SK-N-SH (cell line): ENCODE results near the gene GPR157. TPM values are rescaled to one million over a fixed set of nuclear protein-coding genes. Genes with fewer than 3 reads are reported as not detected.

Source experiments
- CTCF ChIA-PET: fragments of 300-600, 350-600 bp; formaldehyde crosslinking; extraction: SDS; loops from one replicate; lab custom pipeline; 2021; lab: Yijun Ruan, JAX
- POLR2A ChIA-PET: fragments of 350-600 bp; sonication (Branson Sonifier 250); formaldehyde crosslinking; extraction: SDS; loops from one replicate; lab custom pipeline; 2020; ENCODE audit warnings: antibody characterized with exemption, inconsistent platforms; lab: Yijun Ruan, JAX
- DNase-seq: peaks from one replicate; pipeline ENCODE4 v3.0.0; 2012
- H2AFZ ChIP-seq: fragments of 200-600 bp; sonication (generic); 2 replicates; pipeline ENCODE4 v1.8.1; 2016; ENCODE audit warnings: antibody characterized with exemption, mild to moderate bottlenecking, low read depth
- H3F3A ChIP-seq: fragments of 200-600 bp; sonication (generic); replicated peaks from 2 replicates; pipeline ENCODE3; 2016; ENCODE audit warnings: antibody characterized with exemption, mild to moderate bottlenecking; ENCODE audit not compliant: insufficient read depth
- H3K27ac ChIP-seq, 2 experiments: fragments of 200-500 bp in 1 of 2; fragments of 200-600 bp in 1 of 2; sonication (Bioruptor generic) in 1 of 2; sonication (generic), shearing (Covaris generic) in 1 of 2; 2 replicates each; pipeline versions ENCODE4 v1.5.1 to v1.6.1; 2014 to 2016; ENCODE audit warnings: low read depth in 2 of 2, inconsistent platforms in 1 of 2, low read length in 1 of 2, mild to moderate bottlenecking in 1 of 2, mixed read lengths in 1 of 2
- H3K27me3 ChIP-seq: fragments of 200-600 bp; sonication (generic), shearing (Covaris generic); 2 replicates; pipeline ENCODE4 v1.6.1; 2016; ENCODE audit warnings: mixed run types; ENCODE audit not compliant: insufficient read depth
- H3K36me3 ChIP-seq, 2 experiments: fragments of 200-500 bp in 1 of 2; fragments of 200-600 bp in 1 of 2; sonication (Bioruptor generic) in 1 of 2; sonication (generic) in 1 of 2; replicated peaks in 1 of 2; 2 replicates each; pipeline versions ENCODE3 to v1.5.1; 2014 to 2016; ENCODE audit warnings: low read length in 1 of 2, mild to moderate bottlenecking in 1 of 2; ENCODE audit not compliant: insufficient read depth in 2 of 2, control insufficient read depth in 1 of 2
- H3K4me1 ChIP-seq, 2 experiments: fragments of 200-500 bp in 1 of 2; fragments of 200-600 bp in 1 of 2; sonication (Bioruptor generic) in 1 of 2; sonication (generic), shearing (Covaris generic) in 1 of 2; 2 replicates each; pipeline versions ENCODE4 v1.5.1 to v1.6.1; 2014 to 2016; ENCODE audit warnings: low read depth in 1 of 2, low read length in 1 of 2, mixed run types in 1 of 2; ENCODE audit not compliant: insufficient read depth in 2 of 2, control insufficient read depth in 1 of 2
- H3K4me2 ChIP-seq: fragments of 200-600 bp; sonication (generic), shearing (Covaris generic); 2 replicates; pipeline ENCODE4 v1.6.1; 2017; ENCODE audit warnings: mixed run types
- H3K4me3 ChIP-seq, 2 experiments: fragments of 200-500 bp in 1 of 2; fragments of 200-600 bp in 1 of 2; sonication (Bioruptor generic) in 1 of 2; sonication (generic), shearing (Covaris generic) in 1 of 2; 2 replicates each; pipeline versions ENCODE4 v1.5.1 to v1.8.1; 2014 to 2016; ENCODE audit warnings: low read depth in 2 of 2, inconsistent platforms in 1 of 2, low read length in 1 of 2, mild to moderate bottlenecking in 1 of 2, mixed read lengths in 1 of 2, moderate library complexity in 1 of 2
- H3K79me2 ChIP-seq: fragments of 200-600 bp; sonication (generic); 2 replicates; pipeline ENCODE4 v1.8.1; 2017; ENCODE audit warnings: mild to moderate bottlenecking; ENCODE audit not compliant: insufficient read depth
- H3K9ac ChIP-seq: fragments of 200-600 bp; sonication (generic); 2 replicates; pipeline ENCODE4 v1.6.1; 2017; ENCODE audit warnings: mixed run types
- H3K9me2 ChIP-seq: fragments of 200-600 bp; sonication (generic); 2 replicates; pipeline ENCODE4 v1.6.1; 2017; ENCODE audit warnings: mixed run types
- H3K9me3 ChIP-seq: fragments of 200-600 bp; sonication (generic); 2 replicates; pipeline ENCODE4 v1.6.1; 2017; ENCODE audit warnings: mixed run types, mild to moderate bottlenecking, moderate library complexity
- H4K20me1 ChIP-seq: fragments of 200-600 bp; sonication (generic); 2 replicates; pipeline ENCODE4 v1.6.1; 2017; ENCODE audit warnings: mild to moderate bottlenecking, mixed run types; ENCODE audit not compliant: insufficient read depth
- CHD2 ChIP-seq: fragments of 150-350 bp; IDR thresholded peaks from 2 replicates; pipeline ENCODE4 v1.6.1; 2018; ENCODE audit warnings: low read length; ENCODE audit not compliant: partially characterized antibody
- EP300 ChIP-seq, 2 experiments: IDR thresholded peaks; 2 replicates each; pipeline versions ENCODE4 v1.4.0 to v1.6.1; 2012; ENCODE audit warnings: borderline replicate concordance in 1 of 2, low read depth in 1 of 2, low read length in 1 of 2
- FOSL2 ChIP-seq: IDR thresholded peaks from 2 replicates; pipeline ENCODE4 v1.4.0; 2012; ENCODE audit warnings: low read depth, mild to moderate bottlenecking, moderate library complexity, borderline replicate concordance
- FOXJ3 ChIP-seq: sonication (generic); formaldehyde crosslinking; IDR thresholded peaks from 2 replicates; pipeline ENCODE4 v1.5.1; 2020; ENCODE audit warnings: mild to moderate bottlenecking, missing genetic modification reagents
- FOXM1 ChIP-seq: IDR thresholded peaks from 2 replicates; pipeline ENCODE4 v1.4.0; 2012; ENCODE audit warnings: low read depth, mild to moderate bottlenecking
- GABPA ChIP-seq: IDR thresholded peaks from 2 replicates; pipeline ENCODE4 v1.4.0; 2012; ENCODE audit warnings: low read depth, mild to moderate bottlenecking
- JUND ChIP-seq: IDR thresholded peaks from 2 replicates; pipeline ENCODE4 v1.4.0; 2012
- POLR2AphosphoS5 ChIP-seq: IDR thresholded peaks from 2 replicates; pipeline ENCODE4 v1.6.1; 2012; ENCODE audit warnings: low read depth, low read length
- RAD21 ChIP-seq: IDR thresholded peaks from 2 replicates; pipeline ENCODE4 v1.6.1; 2012; ENCODE audit warnings: mild to moderate bottlenecking, low read length
- RXRA ChIP-seq: IDR thresholded peaks from 2 replicates; pipeline ENCODE4 v1.4.0; 2012; ENCODE audit warnings: low read depth, mild to moderate bottlenecking, borderline replicate concordance
- SIN3A ChIP-seq: IDR thresholded peaks from 2 replicates; pipeline ENCODE4 v1.6.1; 2012; ENCODE audit warnings: low read depth, mild to moderate bottlenecking, low read length, moderate library complexity, borderline replicate concordance
- SMC3 ChIP-seq: IDR thresholded peaks from 2 replicates; pipeline ENCODE4 v1.6.1; 2012; ENCODE audit warnings: low read depth, low read length, improper control_type of control experiment
- TAF1 ChIP-seq: IDR thresholded peaks from 2 replicates; pipeline ENCODE4 v1.6.1; 2012; ENCODE audit warnings: low read depth, mild to moderate bottlenecking, low read length, moderate library complexity, borderline replicate concordance
- TCF12 ChIP-seq: IDR thresholded peaks from 2 replicates; pipeline ENCODE4 v1.4.0; 2012
- YY1 ChIP-seq: IDR thresholded peaks from 2 replicates; pipeline ENCODE4 v1.4.0; 2012; ENCODE audit warnings: low read depth, mild to moderate bottlenecking
- WGBS: methylation state at CpG from one replicate; pipeline ENCODE4 v1.1.6; 2017; ENCODE audit warnings: low lambda C conversion rate; 5-methylcytosine and 5-hydroxymethylcytosine counted together
- polyA plus RNA-seq, 3 experiments: library from polyadenylated mRNA; depleted of rRNA; stranded (reverse); fragments of >200 nt; gene quantifications; 2 replicates each; pipeline ENCODE4 v1.2.3, GENCODE V29; 2012
- TF ChIP-seq, protein P1 (sequence below): IDR thresholded peaks from 2 replicates; pipeline ENCODE4 v1.4.0; 2012; ENCODE audit warnings: low read depth, borderline replicate concordance
- TF ChIP-seq, protein P2 (sequence below): fragments of 150-350 bp; IDR thresholded peaks from 2 replicates; pipeline ENCODE4 v1.6.1; 2017; ENCODE audit warnings: antibody characterized with exemption, low read length, low read depth, borderline replicate concordance
- TF ChIP-seq, protein P3 (sequence below): fragments of 200-600 bp; sonication (generic); IDR thresholded peaks from 2 replicates; pipeline ENCODE4 v1.6.1; 2017; ENCODE audit warnings: antibody characterized with exemption, mild to moderate bottlenecking, moderate library complexity

GPR157 gene
- polyA plus RNA-seq, 1 of the 3 experiments (the other 2 are of a cell fraction), result 1.8 TPM

DNA sequence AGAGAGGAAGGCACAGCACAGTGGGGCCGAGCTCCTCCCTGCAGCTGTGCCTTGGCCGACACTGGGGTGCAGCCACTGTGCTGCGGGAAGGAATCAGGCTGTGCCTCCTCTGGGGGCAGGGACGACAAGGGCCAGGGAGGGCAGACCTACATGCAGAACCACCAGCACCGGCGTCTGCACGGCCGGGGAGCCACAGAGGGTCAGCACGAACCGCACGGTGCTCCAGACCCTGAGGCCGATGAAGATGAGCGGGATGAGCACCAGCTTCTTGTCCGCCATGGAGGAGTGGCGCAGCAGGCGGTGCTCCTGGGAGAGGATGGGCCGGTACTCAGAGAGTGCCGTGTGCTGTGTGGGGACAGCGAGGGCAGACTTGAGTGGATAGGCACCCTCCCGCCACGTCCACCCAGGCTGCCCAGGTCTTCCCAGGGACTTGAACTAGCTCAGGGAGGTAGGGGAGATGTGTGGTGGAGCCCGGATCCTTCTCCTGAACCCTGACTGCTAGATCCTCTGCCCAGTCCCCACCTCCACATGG lies 23.5 kb downstream of the GPR157 start:
- Histone ChIP-seq H3K4me1 (no peaks in the 10 kb centered on the region), H3K79me2 (no peaks in the 10 kb centered on the region), H3K4me2 (no peak overlapping the region), H3K9me3 (no peaks in the 10 kb centered on the region), H3K9ac (no peak overlapping the region), H3K27ac (no peak overlapping the region), H3K9me2 (no peaks in the 10 kb centered on the region), H2AFZ (no peak overlapping the region), H3F3A (no peaks in the 10 kb centered on the region), H3K4me3 (no peak overlapping the region), H4K20me1 (no peaks in the 10 kb centered on the region), H3K36me3 (peaks cover 0 to 3% of the 10 kb centered on the region in 2 experiments)
- no peak for DNase-seq
- POLR2A ChIA-PET, result no interaction called here
- WGBS, result 96% methylated on average over 17 of the region's 22 CpGs
- no peak for TF ChIP-seq POLR2AphosphoS5
- TF ChIP-seq SMC3, result no peak
- no peak for TF ChIP-seq GABPA
- TF ChIP-seq FOXM1, result no peak
- no peak for TF ChIP-seq EP300 (IDR thresholded peaks at IDR 0.05; ENCODE audit: borderline replicate concordance in 1 of 2, low read depth in 1 of 2, low read length in 1 of 2)
- no peak for TF ChIP-seq JUND
- TF ChIP-seq TCF12, result no peak
- TF ChIP-seq FOXJ3 (CRISPR knock-in tag), result no peak
- no peak for TF ChIP-seq RXRA
- TF ChIP-seq SIN3A, result no peak
- TF ChIP-seq FOSL2, result no peak
- TF ChIP-seq, protein P1, sequence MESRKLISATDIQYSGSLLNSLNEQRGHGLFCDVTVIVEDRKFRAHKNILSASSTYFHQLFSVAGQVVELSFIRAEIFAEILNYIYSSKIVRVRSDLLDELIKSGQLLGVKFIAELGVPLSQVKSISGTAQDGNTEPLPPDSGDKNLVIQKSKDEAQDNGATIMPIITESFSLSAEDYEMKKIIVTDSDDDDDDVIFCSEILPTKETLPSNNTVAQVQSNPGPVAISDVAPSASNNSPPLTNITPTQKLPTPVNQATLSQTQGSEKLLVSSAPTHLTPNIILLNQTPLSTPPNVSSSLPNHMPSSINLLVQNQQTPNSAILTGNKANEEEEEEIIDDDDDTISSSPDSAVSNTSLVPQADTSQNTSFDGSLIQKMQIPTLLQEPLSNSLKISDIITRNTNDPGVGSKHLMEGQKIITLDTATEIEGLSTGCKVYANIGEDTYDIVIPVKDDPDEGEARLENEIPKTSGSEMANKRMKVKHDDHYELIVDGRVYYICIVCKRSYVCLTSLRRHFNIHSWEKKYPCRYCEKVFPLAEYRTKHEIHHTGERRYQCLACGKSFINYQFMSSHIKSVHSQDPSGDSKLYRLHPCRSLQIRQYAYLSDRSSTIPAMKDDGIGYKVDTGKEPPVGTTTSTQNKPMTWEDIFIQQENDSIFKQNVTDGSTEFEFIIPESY, result no peak
- no peak for TF ChIP-seq YY1
- TF ChIP-seq, protein P2, sequence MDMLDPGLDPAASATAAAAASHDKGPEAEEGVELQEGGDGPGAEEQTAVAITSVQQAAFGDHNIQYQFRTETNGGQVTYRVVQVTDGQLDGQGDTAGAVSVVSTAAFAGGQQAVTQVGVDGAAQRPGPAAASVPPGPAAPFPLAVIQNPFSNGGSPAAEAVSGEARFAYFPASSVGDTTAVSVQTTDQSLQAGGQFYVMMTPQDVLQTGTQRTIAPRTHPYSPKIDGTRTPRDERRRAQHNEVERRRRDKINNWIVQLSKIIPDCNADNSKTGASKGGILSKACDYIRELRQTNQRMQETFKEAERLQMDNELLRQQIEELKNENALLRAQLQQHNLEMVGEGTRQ, result no peak
- TF ChIP-seq TAF1, result no peak
- TF ChIP-seq, all 33 proteins: peak for 0
- CTCF ChIA-PET, result interaction anchor here (0.8 to 4.3 kb wide), 6 partner anchors 91 to 386 kb away, joined by 3 to 14 read pairs (median 6); partner anchors contain the start of gene H6PD
- no peaks in the 10 kb centered on the region for H3K27me3 ChIP-seq

DNA sequence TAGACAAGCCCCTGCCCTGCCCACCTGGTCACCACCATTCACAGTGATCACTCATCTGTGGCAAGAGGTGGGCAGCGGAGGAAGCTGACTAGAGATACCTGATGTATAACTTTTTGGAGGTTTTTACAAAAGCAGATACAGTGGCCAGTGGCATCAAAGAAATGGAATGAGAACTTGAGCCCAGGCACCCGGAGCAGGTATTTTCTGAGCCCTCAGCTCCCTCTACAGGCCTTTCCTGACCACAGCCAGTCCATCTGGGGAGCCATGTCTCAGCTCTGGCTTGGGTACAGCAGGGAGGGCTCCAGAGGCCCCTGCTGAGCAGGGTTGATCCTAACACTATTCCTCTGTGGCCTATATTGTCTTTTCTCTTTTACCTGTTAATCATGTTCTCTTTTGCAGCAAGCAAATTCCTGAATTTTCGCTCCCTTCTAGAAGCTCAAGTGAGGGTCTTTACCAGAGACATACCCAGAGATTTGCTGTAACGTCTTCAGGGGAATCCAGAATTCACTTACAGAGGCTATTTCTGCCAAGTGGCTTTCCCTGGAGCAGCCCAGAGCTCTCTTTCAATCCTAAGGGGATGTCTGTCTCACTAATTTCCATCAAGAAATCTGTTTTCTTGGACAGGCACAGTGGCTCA lies 27.3 kb downstream of the GPR157 start:
- Histone ChIP-seq H4K20me1 (no peaks in the 10 kb centered on the region), H2AFZ (no peak overlapping the region), H3K27ac (no peak overlapping the region), H3K4me2 (no peak overlapping the region), H3K9ac (no peak overlapping the region), H3K27me3 (no peaks in the 10 kb centered on the region), H3K4me1 (no peaks in the 10 kb centered on the region), H3K36me3 (no peaks in the 10 kb centered on the region), H3F3A (no peaks in the 10 kb centered on the region), H3K79me2 (no peaks in the 10 kb centered on the region), H3K9me3 (no peaks in the 10 kb centered on the region), H3K9me2 (no peaks in the 10 kb centered on the region), H3K4me3 (no peak overlapping the region)
- TF ChIP-seq RAD21 (peak; percentile 73), CHD2 (no peak), SMC3 (peak; percentile 61)
- TF ChIP-seq, protein P3, sequence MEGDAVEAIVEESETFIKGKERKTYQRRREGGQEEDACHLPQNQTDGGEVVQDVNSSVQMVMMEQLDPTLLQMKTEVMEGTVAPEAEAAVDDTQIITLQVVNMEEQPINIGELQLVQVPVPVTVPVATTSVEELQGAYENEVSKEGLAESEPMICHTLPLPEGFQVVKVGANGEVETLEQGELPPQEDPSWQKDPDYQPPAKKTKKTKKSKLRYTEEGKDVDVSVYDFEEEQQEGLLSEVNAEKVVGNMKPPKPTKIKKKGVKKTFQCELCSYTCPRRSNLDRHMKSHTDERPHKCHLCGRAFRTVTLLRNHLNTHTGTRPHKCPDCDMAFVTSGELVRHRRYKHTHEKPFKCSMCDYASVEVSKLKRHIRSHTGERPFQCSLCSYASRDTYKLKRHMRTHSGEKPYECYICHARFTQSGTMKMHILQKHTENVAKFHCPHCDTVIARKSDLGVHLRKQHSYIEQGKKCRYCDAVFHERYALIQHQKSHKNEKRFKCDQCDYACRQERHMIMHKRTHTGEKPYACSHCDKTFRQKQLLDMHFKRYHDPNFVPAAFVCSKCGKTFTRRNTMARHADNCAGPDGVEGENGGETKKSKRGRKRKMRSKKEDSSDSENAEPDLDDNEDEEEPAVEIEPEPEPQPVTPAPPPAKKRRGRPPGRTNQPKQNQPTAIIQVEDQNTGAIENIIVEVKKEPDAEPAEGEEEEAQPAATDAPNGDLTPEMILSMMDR, result peak; percentile 61
- WGBS, result 64% methylated on average over 4 of the region's 4 CpGs
- DNase-seq, result peak; percentile 68
- ChIA-PET CTCF (interaction anchor here (0.7 to 9.4 kb wide), 25 partner anchors 9 to 390 kb away, joined by 3 to 79 read pairs (median 4); partner anchors contain the start of gene H6PD), POLR2A (no interaction called here)
